Measurements from ENCODE around the gene COL16A1.

COL16A1 gene

GRCh38 chr1:31688233-31688918 is 15.4 kb downstream of the COL16A1 start:
- DNase-seq (ENCODE audit: low read depth in 1 of 2, low spot score in 1 of 2), result no peak

GRCh38 chr1:31687601-31688000 is 16.2 kb downstream of the COL16A1 start:
- DNase-seq (ENCODE audit: low read depth in 1 of 2, low spot score in 1 of 2), result no peak

GRCh38 chr1:31685795-31686194 is 18.0 kb downstream of the COL16A1 start:
- DNase-seq (ENCODE audit: low read depth in 1 of 2, low spot score in 1 of 2), result no peak

- DNase-seq (ENCODE audit: low read depth in 1 of 2, low spot score in 1 of 2), result no peak
Measured at GRCh38 chr1:31683997-31684396, 19.8 kb downstream of the COL16A1 start.

GRCh38 chr1:31681415-31681814 is 22.4 kb downstream of the COL16A1 start:
- no peak for DNase-seq (ENCODE audit: low read depth in 1 of 2, low spot score in 1 of 2)

GRCh38 chr1:31679676-31680230 is 24.1 kb downstream of the COL16A1 start:
- DNase-seq (ENCODE audit: low read depth in 1 of 2, low spot score in 1 of 2), result no peak

GRCh38 chr1:31679091-31679490 is 24.7 kb downstream of the COL16A1 start:
- DNase-seq (ENCODE audit: low read depth in 1 of 2, low spot score in 1 of 2), result no peak

GRCh38 chr1:31678681-31679080 is 25.1 kb downstream of the COL16A1 start:
- DNase-seq (ENCODE audit: low read depth in 1 of 2, low spot score in 1 of 2), result no peak

- DNase-seq (ENCODE audit: low read depth in 1 of 2, low spot score in 1 of 2), result no peak
Measured at GRCh38 chr1:31677949-31678348, 25.9 kb downstream of the COL16A1 start.

GRCh38 chr1:31677401-31677800 is 26.4 kb downstream of the COL16A1 start:
- no peak for DNase-seq (ENCODE audit: low read depth in 1 of 2, low spot score in 1 of 2)

GRCh38 chr1:31675756-31676155 is 28.1 kb downstream of the COL16A1 start:
- DNase-seq (ENCODE audit: low read depth in 1 of 2, low spot score in 1 of 2), result no peak

- no peak for DNase-seq (ENCODE audit: low read depth in 1 of 2, low spot score in 1 of 2)
Measured at GRCh38 chr1:31675161-31675560, 28.7 kb downstream of the COL16A1 start.

GRCh38 chr1:31674626-31675025 is 29.2 kb downstream of the COL16A1 start:
- no peak for DNase-seq (ENCODE audit: low read depth in 1 of 2, low spot score in 1 of 2)

- DNase-seq (ENCODE audit: low read depth in 1 of 2, low spot score in 1 of 2), result no peak
Measured at GRCh38 chr1:31673433-31673832, 30.4 kb downstream of the COL16A1 start.

GRCh38 chr1:31672986-31673385 is 30.8 kb downstream of the COL16A1 start:
- no peak for DNase-seq (ENCODE audit: low read depth in 1 of 2, low spot score in 1 of 2)

GRCh38 chr1:31671561-31672201 is 32.1 kb downstream of the COL16A1 start:
- DNase-seq (ENCODE audit: low read depth in 1 of 2, low spot score in 1 of 2), result no peak

GRCh38 chr1:31671147-31671546 is 32.7 kb downstream of the COL16A1 start:
- DNase-seq (ENCODE audit: low read depth in 1 of 2, low spot score in 1 of 2), result no peak

GRCh38 chr1:31670593-31670964 is 33.2 kb downstream of the COL16A1 start:
- no peak for DNase-seq (ENCODE audit: low read depth in 1 of 2, low spot score in 1 of 2)

GRCh38 chr1:31669786-31670592 is 33.8 kb downstream of the COL16A1 start:
- DNase-seq (ENCODE audit: low read depth in 1 of 2, low spot score in 1 of 2), result no peak

- DNase-seq (ENCODE audit: low read depth in 1 of 2, low spot score in 1 of 2), result no peak
Measured at GRCh38 chr1:31669433-31669785, 34.4 kb downstream of the COL16A1 start.

GRCh38 chr1:31668303-31668883 is 35.4 kb downstream of the COL16A1 start:
- DNase-seq (ENCODE audit: low read depth in 1 of 2, low spot score in 1 of 2), result no peak

Measured in activated CD4-positive, alpha-beta T cell treated with anti-CD3 and anti-CD28 coated beads, Interleukin-2, amount 50 U/mL, for 24 hours (primary cell).